ENCODE results near the gene SOS2.

GRCh38 chr14:50123062-50123461 lies 108.3 kb downstream of the SOS2 start:
- TF ChIP-seq POLR2A (IDR thresholded peaks at IDR 0.05): no peak
- TF ChIP-seq CTCF (IDR thresholded peaks at IDR 0.05): no peak

Data from adrenal gland (tissue), 5 donors.